ENCODE data around the gene SPACDR.

Gene SPACDR

DNA sequence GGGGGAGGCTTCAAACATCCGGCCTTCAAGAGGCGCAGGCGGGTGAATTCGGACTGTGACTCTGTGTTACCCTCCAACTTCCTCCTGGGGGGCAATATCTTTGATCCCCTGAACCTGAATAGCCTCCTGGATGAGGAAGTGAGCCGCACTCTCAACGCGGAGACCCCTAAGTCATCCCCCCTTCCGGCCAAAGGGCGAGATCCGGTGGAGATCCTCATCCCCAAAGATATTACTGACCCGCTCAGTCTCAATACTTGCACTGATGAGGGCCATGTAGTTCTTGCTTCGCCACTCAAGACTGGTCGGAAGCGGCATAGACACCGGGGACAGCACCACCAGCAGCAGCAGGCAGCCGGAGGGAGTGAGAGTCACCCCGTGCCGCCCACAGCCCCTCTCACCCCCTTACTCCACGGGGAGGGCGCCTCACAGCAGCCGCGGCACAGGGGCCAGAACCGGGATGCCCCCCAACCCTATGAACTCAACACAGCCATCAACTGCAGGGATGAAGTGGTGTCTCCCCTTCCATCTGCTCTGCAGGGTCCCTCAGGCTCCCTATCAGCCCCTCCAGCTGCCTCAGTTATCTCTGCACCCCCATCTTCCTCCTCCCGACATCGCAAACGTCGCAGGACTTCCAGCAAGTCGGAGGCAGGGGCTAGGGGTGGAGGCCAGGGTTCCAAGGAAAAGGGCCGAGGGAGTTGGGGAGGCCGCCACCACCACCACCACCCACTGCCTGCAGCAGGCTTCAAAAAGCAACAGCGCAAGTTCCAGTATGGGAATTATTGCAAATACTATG lies 33.4 kb downstream of the SPACDR start:
- Mint-ChIP-seq H3K27me3 (peaks cover 6% of the 10 kb centered on the region in 2 donors), H3K27ac (peak overlapping the region; percentile 100), H3K4me3 (peak overlapping the region; percentile 90 to 95), H3K9me3 (peaks cover 0 to 4% of the 10 kb centered on the region in 2 donors), H3K4me1 (peaks cover 52 to 70% of the 10 kb centered on the region in 2 donors), H3K36me3 (peaks cover 45 to 62% of the 10 kb centered on the region in 2 donors)
- DNase-seq = no peak
- ATAC-seq (replicated peaks) = peak; percentile 8 to 14

GRCh38 chr7:100429637-100430492 lies 34.2 kb downstream of the SPACDR start, which contains the start of gene MEPCE:
Gene MEPCE, plus strand, starts transcription at chr7:100429831. Its CDS starts 188 bp downstream, at chr7:100430019.
- peaks cover 49 to 64% of the 10 kb centered on the region in 2 donors for H3K4me1 Mint-ChIP-seq
- H3K27me3 Mint-ChIP-seq = peaks cover 6% of the 10 kb centered on the region in 2 donors
- H3K27ac Mint-ChIP-seq = peak within 1 kb of the TSS; percentile 100
- peaks cover 40 to 57% of the 10 kb centered on the region in 2 donors for H3K36me3 Mint-ChIP-seq
- ATAC-seq (replicated peaks) (peak; percentile 50 to 57), DNase-seq (peak; percentile 93)
- H3K4me3 Mint-ChIP-seq = peak within 1 kb of the TSS; percentile 90 to 95
- peaks cover 0 to 4% of the 10 kb centered on the region in 2 donors for H3K9me3 Mint-ChIP-seq

GRCh38 chr7:100428967-100429636 lies 35.0 kb downstream of the SPACDR start:
- Mint-ChIP-seq H3K4me3 (peak overlapping the region; percentile 90 to 95), H3K4me1 (peaks cover 43 to 61% of the 10 kb centered on the region in 2 donors), H3K27me3 (peaks cover 6% of the 10 kb centered on the region in 2 donors), H3K9me3 (peaks cover 0 to 4% of the 10 kb centered on the region in 2 donors), H3K27ac (peak overlapping the region; percentile 100), H3K36me3 (peaks cover 33 to 49% of the 10 kb centered on the region in 2 donors)
- DNase-seq (peak; percentile 100), ATAC-seq (replicated peaks) (peak; percentile 64 to 69)

DNA sequence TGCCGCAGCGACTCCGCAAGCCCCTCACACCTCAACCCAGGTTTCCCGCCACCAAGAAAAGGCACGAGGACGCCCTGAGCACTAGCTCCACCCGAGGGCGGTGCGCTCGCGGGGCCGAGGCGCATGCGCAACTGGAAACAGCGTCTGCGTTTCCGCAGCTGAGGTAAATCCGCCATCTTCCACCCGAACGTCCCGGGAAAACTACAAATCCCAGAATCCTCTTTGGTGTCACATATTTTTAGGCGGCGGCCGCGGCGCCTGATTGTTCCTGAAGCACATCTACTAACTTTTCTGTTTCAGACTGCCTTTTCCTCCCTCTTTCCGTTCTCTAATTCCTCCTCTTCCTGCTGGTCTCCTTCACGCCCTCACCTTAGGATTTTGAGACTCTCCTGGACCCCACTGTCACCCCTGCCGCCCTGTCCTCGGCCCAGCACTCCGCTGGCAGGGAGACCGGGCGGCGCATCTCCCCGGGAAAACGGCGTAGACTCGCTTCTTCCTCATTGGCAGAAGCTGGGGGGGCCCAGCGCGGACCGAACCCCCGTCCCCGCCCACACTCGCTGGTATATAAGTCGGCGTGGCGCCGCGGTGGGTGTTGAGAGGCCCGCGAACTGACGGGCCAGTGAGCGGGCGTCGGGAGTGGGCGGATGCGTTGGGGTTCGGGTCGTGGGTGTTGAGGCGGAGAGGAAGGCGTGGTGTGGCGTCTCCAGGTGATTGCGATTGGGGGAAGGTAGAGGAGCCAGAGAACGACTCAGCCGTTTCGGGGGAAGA lies 35.7 kb downstream of the SPACDR start, which contains the start of gene ZCWPW1:
Gene ZCWPW1 (minus strand): TSS at position 505 of the 768 bp plus-strand sequence. CDS start 8,054 bp downstream, outside the sequence.
- H3K36me3 Mint-ChIP-seq = peaks cover 31 to 42% of the 10 kb centered on the region in 2 donors
- H3K4me1 Mint-ChIP-seq = peaks cover 37 to 61% of the 10 kb centered on the region in 2 donors
- H3K27ac Mint-ChIP-seq = peak within 1 kb of the TSS; percentile 100
- H3K9me3 Mint-ChIP-seq = peaks cover 0 to 4% of the 10 kb centered on the region in 2 donors
- DNase-seq (peak; percentile 96), ATAC-seq (replicated peaks) (peak; percentile 55)
- peak within 1 kb of the TSS; percentile 90 to 95 for H3K4me3 Mint-ChIP-seq
- peaks cover 6% of the 10 kb centered on the region in 2 donors for H3K27me3 Mint-ChIP-seq

DNA sequence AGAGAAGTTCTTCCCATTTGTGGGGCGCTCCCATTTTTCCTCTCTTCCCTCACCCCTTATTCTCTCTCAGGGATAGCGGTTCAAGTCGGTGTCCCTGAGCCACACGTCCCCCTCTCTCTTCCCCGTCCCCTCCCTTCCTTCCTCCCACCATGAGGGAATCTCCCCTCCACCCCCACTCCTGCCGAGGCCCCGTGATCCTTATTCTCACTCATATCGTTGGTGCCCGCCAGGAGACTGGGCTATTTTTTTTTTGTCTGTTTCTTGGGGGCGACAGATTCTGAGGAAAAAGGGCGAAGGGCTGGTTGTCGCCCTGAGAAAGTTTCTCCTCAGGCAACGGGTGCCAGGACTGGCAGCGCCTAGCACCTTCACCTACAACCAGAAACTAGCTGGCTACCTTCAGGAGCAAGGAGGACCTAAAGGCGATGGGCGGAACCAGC lies 36.3 kb downstream of the SPACDR start:
- Mint-ChIP-seq H3K4me1 (peaks cover 35 to 61% of the 10 kb centered on the region in 2 donors), H3K27me3 (peaks cover 6% of the 10 kb centered on the region in 2 donors), H3K9me3 (peaks cover 0 to 4% of the 10 kb centered on the region in 2 donors), H3K36me3 (peaks cover 25 to 36% of the 10 kb centered on the region in 2 donors), H3K4me3 (peak overlapping the region; percentile 90 to 95), H3K27ac (peak overlapping the region; percentile 100)
- ATAC-seq (replicated peaks) (no peak), DNase-seq (no peak)

GRCh38 chr7:100426516-100426915 lies 37.5 kb downstream of the SPACDR start:
- Mint-ChIP-seq H3K4me3 (no peak overlapping the region), H3K27me3 (peaks cover 6% of the 10 kb centered on the region in 2 donors), H3K4me1 (peaks cover 25 to 52% of the 10 kb centered on the region in 2 donors), H3K27ac (no peak overlapping the region), H3K9me3 (peaks cover 0 to 4% of the 10 kb centered on the region in 2 donors), H3K36me3 (peaks cover 20 to 25% of the 10 kb centered on the region in 2 donors)
- DNase-seq (no peak), ATAC-seq (replicated peaks) (no peak)

DNA sequence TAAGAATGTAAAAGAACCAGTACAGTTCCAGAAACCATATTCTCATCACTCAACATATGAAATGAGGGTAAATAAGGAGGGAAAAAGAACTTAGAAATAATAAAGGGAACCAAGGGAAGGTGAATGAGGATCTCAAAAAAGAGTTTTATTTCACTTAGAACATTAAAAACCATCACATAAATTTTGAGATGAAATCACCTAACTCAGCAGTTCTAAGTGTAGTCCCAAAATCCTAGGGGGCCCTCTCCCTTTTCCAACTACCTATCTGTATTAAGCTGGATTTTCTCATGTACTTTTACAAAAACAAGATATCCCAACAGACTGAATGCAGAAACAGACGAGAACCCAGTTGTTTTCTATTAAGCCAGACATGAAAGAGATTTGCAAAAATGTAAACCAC lies 38.7 kb downstream of the SPACDR start:
- H3K4me1 Mint-ChIP-seq = peaks cover 21 to 44% of the 10 kb centered on the region in 2 donors
- peaks cover 6% of the 10 kb centered on the region in 2 donors for H3K27me3 Mint-ChIP-seq
- no peak overlapping the region for H3K4me3 Mint-ChIP-seq
- H3K36me3 Mint-ChIP-seq = peaks cover 14 to 18% of the 10 kb centered on the region in 2 donors
- DNase-seq = no peak
- H3K9me3 Mint-ChIP-seq = peaks cover 0 to 4% of the 10 kb centered on the region in 2 donors
- no peak for ATAC-seq (replicated peaks)
- no peak overlapping the region for H3K27ac Mint-ChIP-seq

- no peaks in the 10 kb centered on the region for H3K27me3 Mint-ChIP-seq
- peaks cover 13 to 45% of the 10 kb centered on the region in 2 donors for H3K4me1 Mint-ChIP-seq
- peaks cover 3 to 4% of the 10 kb centered on the region in 2 donors for H3K36me3 Mint-ChIP-seq
- no peak overlapping the region for H3K4me3 Mint-ChIP-seq
- peaks cover 0 to 2% of the 10 kb centered on the region in 2 donors for H3K9me3 Mint-ChIP-seq
- ATAC-seq (replicated peaks) = peak; percentile 49 to 74
- DNase-seq = no peak
- peak overlapping the region; percentile 60 for H3K27ac Mint-ChIP-seq
These were observed 40.7 kb downstream of the SPACDR start for GRCh38 chr7:100423315-100423714.

- Mint-ChIP-seq H3K4me1 (peaks cover 8 to 38% of the 10 kb centered on the region in 2 donors), H3K36me3 (peaks cover 6 to 8% of the 10 kb centered on the region in 2 donors), H3K9me3 (no peaks in the 10 kb centered on the region), H3K27me3 (no peaks in the 10 kb centered on the region), H3K27ac (peak overlapping the region; percentile 48), H3K4me3 (peak overlapping the region in 1 of 2 donors; percentile 67)
- no peak for DNase-seq
- peak in 1 of 2 donors; percentile 19 for ATAC-seq (replicated peaks)
These were observed 44.3 kb downstream of the SPACDR start for GRCh38 chr7:100419660-100420226.

DNA sequence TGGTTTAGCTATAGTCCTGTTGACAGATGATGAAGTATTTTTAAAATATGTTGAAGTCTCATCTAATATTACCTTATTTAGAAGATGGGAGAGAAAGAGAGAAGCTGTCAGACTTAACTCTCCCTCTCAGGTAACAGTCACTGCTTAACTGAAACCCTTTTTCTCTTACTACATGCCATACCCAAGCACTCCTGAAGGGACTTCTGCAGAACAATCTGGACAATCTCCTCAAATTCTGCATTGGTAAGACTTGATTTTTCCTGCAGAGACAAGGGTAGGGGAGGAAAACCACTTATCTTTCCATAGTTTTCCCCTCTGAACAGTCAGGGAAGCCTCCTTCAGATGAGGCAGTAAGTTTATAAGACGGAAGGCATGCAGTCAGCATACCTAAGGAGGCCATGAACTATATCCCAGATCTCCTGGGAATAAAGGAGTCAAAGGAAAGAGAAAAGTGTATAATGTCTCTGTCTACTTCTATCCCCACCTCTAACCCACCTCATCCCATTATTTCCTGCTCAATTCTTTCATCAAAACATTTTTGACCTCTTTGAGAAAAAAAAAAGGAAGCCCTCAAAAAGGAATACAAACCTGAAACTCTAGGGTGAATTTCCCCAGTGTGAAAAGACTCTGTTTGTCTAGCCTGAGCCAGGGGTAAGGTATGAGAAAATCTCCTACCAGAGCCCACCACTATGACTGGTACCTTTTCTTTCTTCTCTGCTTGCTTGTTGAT lies 45.0 kb downstream of the SPACDR start:
- DNase-seq = no peak
- Mint-ChIP-seq H3K4me3 (peak overlapping the region in 1 of 2 donors; percentile 67), H3K4me1 (peaks cover 8 to 33% of the 10 kb centered on the region in 2 donors), H3K9me3 (no peaks in the 10 kb centered on the region), H3K27me3 (no peaks in the 10 kb centered on the region), H3K36me3 (peaks cover 5 to 8% of the 10 kb centered on the region in 2 donors), H3K27ac (peak overlapping the region; percentile 48)
- ATAC-seq (replicated peaks) = peak; percentile 59 to 67

DNA sequence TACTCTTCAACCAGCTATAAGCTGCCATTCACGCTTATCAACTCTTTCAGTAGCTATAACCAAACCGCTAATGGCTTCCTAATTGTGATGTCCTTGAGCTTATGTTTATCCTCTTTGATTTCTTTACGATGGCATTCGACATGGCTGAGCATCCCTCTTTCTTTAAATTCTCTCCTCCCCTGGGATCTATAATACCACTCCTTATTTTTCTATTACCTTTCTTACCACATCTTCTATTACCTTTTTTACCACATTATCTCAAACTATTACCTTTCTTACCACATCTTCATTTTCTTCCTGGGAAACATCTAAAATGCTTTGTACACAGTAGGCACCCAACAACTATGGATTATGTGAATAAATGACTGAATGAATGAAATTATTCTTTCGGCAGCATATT lies 48.6 kb downstream of the SPACDR start:
- H3K27me3 Mint-ChIP-seq = no peaks in the 10 kb centered on the region
- no peak for ATAC-seq (replicated peaks)
- H3K27ac Mint-ChIP-seq = no peak overlapping the region
- no peaks in the 10 kb centered on the region for H3K9me3 Mint-ChIP-seq
- peaks cover 3 to 8% of the 10 kb centered on the region in 2 donors for H3K36me3 Mint-ChIP-seq
- no peak for DNase-seq
- peaks cover 16 to 31% of the 10 kb centered on the region in 2 donors for H3K4me1 Mint-ChIP-seq
- H3K4me3 Mint-ChIP-seq = no peak overlapping the region

- Mint-ChIP-seq H3K9me3 (no peaks in the 10 kb centered on the region), H3K4me1 (peaks cover 13 to 15% of the 10 kb centered on the region in 2 donors), H3K36me3 (peaks cover 3 to 8% of the 10 kb centered on the region in 2 donors), H3K4me3 (no peak overlapping the region), H3K27ac (no peak overlapping the region), H3K27me3 (no peaks in the 10 kb centered on the region)
- ATAC-seq (replicated peaks) = peak; percentile 66 to 75
- DNase-seq = no peak
These were observed 50.2 kb downstream of the SPACDR start for GRCh38 chr7:100413889-100414288.

All from stimulated activated naive B cell treated with anti-CD40 and anti-IgM and Interleukin-4, amounts not matched to agents 10 μg/mL and 1 μg/mL and 100 μg/mL, for 72 hours (primary cell).